Activated CD8-positive, alpha-beta memory T cell treated with anti-CD3 and anti-CD28 coated beads, Interleukin-2, amount 10 ng/mL, durations not matched to agents 7 days and 5 days (primary cell): ENCODE measurements around the gene MAN1C1. TPM values are rescaled to one million over a fixed set of nuclear protein-coding genes. Genes with fewer than 3 reads are reported as not detected.

ENCODE experiments used
- ATAC-seq: fragments of 150-1000 bp; cut with Tn5 transposase; one replicate; pipeline ENCODE4 v1.10.0; 2021; ENCODE audit warnings: moderate library complexity
- CTCF ChIA-PET: fragments of 350-600 bp; sonication (Branson Sonifier 250); formaldehyde crosslinking; loops from one replicate; lab custom pipeline; 2021; ENCODE audit warnings: antibody characterized with exemption; lab: Charles Lee
- DNase-seq: peaks from one replicate; pipeline ENCODE4 v3.0.0-alpha.2; 2020
- H3K27ac Mint-ChIP-seq: one replicate; pipeline ENCODE4 v1.8.0; 2021; ENCODE audit warnings: mild to moderate bottlenecking, mixed read lengths
- H3K27me3 Mint-ChIP-seq: one replicate; pipeline ENCODE4 v1.8.0; 2021; ENCODE audit warnings: mixed read lengths
- H3K36me3 Mint-ChIP-seq: one replicate; pipeline ENCODE4 v1.8.0; 2021; ENCODE audit warnings: mild to moderate bottlenecking, mixed read lengths
- H3K4me1 Mint-ChIP-seq: one replicate; pipeline ENCODE4 v1.8.0; 2021; ENCODE audit warnings: mixed read lengths
- H3K4me3 Mint-ChIP-seq: one replicate; pipeline ENCODE4 v1.8.0; 2021; ENCODE audit warnings: mild to moderate bottlenecking, moderate library complexity, mixed read lengths
- H3K9me3 Mint-ChIP-seq: one replicate; pipeline ENCODE4 v1.8.0; 2022; ENCODE audit warnings: low read depth, mixed read lengths
- total RNA-seq, 2 experiments: library from RNA; stranded (reverse); gene quantifications; one replicate each; pipeline ENCODE4 v1.2.3, GENCODE V29; 2021

The MAN1C1 gene
- total RNA-seq, 2 experiments from 2014 or later, result 15.5 to 20.0 TPM

DNA sequence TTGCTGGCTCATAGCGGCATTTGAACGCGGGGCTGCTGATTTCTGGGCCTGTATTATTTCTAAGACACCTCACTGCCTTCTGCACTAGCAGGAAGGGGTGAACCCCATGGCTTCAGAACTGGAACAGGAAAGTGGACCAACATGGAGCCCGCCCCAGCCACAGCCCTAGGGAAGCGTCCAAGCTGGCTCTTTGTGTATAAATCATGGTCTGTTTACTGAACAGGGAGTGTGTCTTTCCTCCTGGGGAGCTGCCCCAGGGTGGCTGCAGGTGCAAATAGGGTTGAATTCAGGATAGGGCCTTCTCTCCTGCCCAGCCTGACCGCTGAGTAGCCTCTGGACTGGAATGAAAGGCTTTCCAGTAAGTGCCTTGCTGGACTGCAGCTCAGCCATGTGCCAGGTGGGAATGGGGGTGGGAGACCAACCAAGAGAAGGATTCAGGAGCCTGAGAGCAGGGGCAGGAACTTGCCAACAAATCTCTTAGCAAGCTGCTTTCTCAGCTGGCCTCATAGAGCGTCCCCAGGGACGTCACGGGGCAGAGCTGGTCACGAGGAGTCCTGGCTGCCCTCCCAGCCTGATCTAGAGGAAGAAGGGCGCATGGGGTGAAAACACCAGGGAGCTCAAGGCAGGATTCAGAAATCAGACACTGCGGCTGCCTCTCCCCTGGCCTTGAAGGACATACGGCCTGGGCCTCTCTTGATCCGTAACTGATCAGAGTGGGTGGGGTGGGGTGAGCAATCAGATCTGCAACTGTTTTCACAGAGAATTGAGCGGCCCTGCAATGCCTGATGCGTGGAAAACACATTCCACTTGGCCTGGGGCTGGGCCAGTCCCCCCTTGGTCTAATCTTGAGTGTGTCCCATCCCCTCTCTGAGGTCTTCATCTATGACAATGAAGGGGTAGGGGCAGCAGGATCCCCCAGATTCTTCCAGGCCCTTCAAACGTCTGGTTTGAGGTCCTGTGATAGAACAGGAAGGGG is 126.9 kb downstream of the MAN1C1 start:
- Mint-ChIP-seq H3K27me3 (peaks cover 29% of the 10 kb centered on the region), H3K27ac (no peak overlapping the region), H3K4me1 (no peaks in the 10 kb centered on the region), H3K36me3 (no peaks in the 10 kb centered on the region), H3K4me3 (no peak overlapping the region), H3K9me3 (no peaks in the 10 kb centered on the region)
- CTCF ChIA-PET, result no interaction called here
- no peak for DNase-seq
- no peak for ATAC-seq

DNA sequence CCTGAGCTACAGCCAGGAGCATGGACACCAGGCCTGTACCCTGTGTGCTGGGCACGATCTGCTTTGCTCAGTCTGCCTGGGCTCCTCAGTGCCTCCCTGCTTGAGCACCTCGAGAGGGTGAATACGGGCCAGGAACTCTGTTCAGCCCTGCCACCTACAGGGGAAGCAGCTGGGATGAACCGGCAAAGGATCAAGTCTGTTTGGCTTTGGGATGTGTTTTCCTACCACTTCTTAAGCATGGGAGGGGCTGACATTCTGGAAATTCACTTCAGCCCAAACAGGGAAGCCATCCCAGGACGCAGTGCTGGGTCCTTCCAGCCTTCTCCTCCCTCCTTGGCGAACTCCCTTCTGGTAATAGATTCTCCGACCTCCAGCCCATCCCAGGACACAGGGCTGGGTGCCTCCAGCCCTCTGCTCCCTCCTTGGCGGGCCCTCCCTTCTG is 127.6 kb downstream of the MAN1C1 start:
- CTCF ChIA-PET, result no interaction called here
- no peak overlapping the region for H3K27ac Mint-ChIP-seq

DNA sequence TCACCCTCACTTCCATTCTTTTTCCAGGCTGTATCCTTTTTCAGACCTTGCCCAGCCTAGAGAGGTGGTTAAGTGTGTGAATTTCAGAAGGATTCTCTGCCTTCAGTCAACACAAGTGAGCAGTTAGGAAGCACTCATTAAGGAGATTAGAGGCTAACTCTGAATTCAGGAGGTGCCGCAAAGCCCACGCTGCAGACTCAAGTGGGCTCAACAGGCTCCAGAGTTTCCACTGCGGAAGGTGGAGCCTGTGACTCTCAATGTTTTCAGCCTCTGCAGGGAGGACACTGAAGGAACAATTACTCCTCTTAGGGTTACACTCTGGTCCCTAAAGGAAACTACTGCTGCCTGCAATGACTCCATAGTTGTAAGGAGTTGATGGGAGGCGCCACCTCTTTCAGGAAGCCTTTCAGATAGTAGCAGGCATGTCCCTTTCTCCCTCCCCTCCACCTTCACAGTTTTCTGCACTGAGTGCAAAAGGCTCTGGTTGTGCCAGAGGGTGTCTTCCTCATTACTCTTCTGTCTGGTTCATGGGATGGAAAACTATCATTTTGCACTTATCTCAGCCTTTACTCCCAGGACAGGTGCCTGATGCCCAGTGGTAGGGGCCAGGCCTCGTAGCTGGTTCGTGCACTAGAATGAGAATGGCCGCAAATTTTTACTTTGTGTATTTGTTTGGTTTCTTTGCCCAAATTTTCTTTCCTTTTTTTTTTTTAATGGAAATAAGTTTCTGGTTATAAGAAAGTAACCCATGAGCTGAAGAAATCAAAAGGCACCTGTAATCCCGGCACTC is 128.2 kb downstream of the MAN1C1 start:
- Mint-ChIP-seq H3K36me3 (no peaks in the 10 kb centered on the region), H3K27me3 (peaks cover 20% of the 10 kb centered on the region), H3K4me1 (no peaks in the 10 kb centered on the region), H3K9me3 (no peaks in the 10 kb centered on the region), H3K4me3 (no peak overlapping the region), H3K27ac (no peak overlapping the region)
- CTCF ChIA-PET, result interaction anchor here (0.7 kb wide), 1 partner anchor 122 kb away, joined by 3 read pairs; no protein-coding TSS in a partner anchor
- no peak for DNase-seq
- ATAC-seq, result no peak

More for the DNA sequence above, 127.6 kb downstream of the MAN1C1 start:
- Mint-ChIP-seq H3K4me1 (no peaks in the 10 kb centered on the region), H3K9me3 (no peaks in the 10 kb centered on the region), H3K4me3 (no peak overlapping the region), H3K36me3 (no peaks in the 10 kb centered on the region), H3K27me3 (peaks cover 24% of the 10 kb centered on the region)
- ATAC-seq (no peak), DNase-seq (no peak)

DNA sequence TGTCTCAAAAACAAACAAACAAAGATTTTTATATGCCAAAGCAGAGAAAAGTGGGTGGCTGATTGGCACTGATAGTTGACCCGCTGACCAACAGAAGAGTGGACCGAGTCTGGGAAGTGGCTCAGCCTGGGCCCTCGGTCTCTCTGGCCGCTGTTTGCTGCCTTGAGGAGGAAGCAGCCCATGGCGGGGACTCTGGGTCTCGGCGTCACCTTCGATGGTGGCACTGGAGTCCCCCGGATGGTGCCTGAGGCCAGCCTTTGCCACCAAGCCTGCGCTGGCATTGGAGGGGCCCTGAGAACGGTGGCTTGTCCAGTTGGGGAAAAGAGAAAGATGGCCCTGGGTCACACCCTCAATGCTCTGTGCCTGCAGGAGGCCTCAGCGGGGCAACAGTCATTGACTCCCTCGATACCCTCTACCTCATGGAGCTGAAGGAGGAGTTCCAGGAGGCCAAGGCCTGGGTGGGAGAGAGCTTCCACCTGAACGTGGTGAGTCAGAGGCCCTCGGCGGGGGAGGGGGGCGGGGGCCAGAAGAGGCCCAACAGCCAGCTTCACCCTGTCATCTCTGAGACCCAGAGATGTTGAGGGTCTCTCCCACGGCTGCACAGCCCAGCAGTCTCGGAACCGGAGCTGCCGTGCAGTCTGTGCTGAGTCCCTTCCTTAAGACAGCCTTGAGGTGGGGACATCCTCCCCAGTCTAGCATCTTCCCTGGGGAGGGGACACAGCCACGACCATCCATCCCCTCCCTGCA is 129.9 kb downstream of the MAN1C1 start:
- Mint-ChIP-seq H3K27me3 (peaks cover 16% of the 10 kb centered on the region), H3K4me1 (peaks cover 2% of the 10 kb centered on the region), H3K9me3 (no peaks in the 10 kb centered on the region), H3K4me3 (no peak overlapping the region), H3K27ac (no peak overlapping the region), H3K36me3 (no peaks in the 10 kb centered on the region)
- DNase-seq, result no peak
- ATAC-seq, result no peak
- CTCF ChIA-PET, result interaction anchor here (0.9 kb wide), 1 partner anchor 13 kb away, joined by 3 read pairs; no protein-coding TSS in a partner anchor

DNA sequence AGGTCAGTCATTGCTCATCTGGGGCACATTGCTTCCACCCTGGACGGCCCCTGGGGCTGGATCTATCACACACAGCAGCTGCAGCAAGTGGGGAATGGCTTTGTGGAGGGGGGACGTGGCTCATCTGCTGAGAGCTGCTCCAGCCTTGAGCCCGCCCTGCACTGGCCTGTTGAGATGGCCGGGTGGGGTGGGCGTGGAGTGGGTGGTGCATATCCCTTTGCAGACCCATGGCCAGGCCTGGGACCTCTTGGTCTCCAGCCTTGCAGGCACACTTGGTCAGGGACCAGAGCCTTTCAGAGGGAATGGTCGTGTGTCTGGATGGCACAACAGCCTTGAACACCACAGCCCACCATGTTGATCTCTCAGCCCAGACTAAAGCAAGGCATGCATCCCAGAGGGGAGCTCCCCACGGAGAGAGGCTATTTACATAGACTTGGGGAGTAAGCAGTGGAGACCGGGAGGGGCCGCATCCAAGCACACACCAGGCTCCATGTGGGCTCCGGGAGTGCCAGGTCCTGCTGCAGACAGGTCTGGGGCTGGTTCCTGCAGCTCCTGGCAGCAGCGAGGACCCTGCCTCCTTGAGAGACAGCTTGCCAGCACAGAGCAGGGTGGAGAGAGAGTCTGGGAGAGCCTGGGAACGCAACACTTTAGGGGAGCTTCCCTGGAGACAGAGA is 130.6 kb downstream of the MAN1C1 start:
- CTCF ChIA-PET, result interaction anchor here (0.9 kb wide), 1 partner anchor 14 kb away, joined by 3 read pairs; no protein-coding TSS in a partner anchor
- no peak for DNase-seq

DNA sequence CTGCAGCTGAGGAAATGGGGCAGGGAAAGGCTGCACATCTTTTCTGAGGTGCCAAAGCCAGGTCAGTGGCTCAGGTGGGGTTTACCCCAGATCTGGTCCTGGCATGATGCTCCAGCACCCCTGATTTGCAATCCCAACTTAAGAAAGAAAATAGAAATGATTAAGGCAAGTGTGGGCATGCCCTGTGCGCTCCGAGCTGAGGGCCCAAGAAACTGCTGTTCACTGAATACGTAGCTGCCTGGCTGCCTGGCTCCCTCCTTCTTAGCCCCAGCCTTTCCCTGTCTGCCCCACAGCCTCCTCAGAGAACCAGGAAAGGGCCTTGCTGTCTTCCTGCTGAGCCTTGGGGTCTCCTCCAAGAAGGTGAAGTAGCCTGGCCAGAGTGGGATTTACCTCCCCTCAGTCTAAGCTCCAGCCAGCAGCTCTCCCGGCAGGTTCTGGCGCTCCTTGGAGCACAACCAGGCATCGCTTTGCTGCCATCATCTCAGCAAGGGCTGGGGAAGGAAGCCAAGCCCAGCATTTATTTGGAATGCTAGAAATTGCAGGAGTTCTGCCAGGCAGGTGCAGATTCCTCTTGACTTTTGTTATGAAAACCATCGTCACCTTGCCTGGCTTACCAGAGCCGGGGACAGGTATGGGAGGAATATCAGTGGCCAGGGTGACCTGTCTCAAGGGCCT is 132.1 kb downstream of the MAN1C1 start:
- Mint-ChIP-seq H3K4me3 (no peak overlapping the region), H3K36me3 (no peaks in the 10 kb centered on the region), H3K4me1 (peaks cover 2% of the 10 kb centered on the region), H3K9me3 (no peaks in the 10 kb centered on the region), H3K27me3 (peaks cover 7% of the 10 kb centered on the region), H3K27ac (no peak overlapping the region)
- CTCF ChIA-PET, result no interaction called here
- ATAC-seq, result no peak
- DNase-seq, result no peak

More for the DNA sequence above, 130.6 kb downstream of the MAN1C1 start:
- peaks cover 9% of the 10 kb centered on the region for H3K27me3 Mint-ChIP-seq
- no peaks in the 10 kb centered on the region for H3K36me3 Mint-ChIP-seq
- H3K4me3 Mint-ChIP-seq, result no peak overlapping the region
- peaks cover 2% of the 10 kb centered on the region for H3K4me1 Mint-ChIP-seq
- no peak overlapping the region for H3K27ac Mint-ChIP-seq
- no peaks in the 10 kb centered on the region for H3K9me3 Mint-ChIP-seq
- no peak for ATAC-seq

DNA sequence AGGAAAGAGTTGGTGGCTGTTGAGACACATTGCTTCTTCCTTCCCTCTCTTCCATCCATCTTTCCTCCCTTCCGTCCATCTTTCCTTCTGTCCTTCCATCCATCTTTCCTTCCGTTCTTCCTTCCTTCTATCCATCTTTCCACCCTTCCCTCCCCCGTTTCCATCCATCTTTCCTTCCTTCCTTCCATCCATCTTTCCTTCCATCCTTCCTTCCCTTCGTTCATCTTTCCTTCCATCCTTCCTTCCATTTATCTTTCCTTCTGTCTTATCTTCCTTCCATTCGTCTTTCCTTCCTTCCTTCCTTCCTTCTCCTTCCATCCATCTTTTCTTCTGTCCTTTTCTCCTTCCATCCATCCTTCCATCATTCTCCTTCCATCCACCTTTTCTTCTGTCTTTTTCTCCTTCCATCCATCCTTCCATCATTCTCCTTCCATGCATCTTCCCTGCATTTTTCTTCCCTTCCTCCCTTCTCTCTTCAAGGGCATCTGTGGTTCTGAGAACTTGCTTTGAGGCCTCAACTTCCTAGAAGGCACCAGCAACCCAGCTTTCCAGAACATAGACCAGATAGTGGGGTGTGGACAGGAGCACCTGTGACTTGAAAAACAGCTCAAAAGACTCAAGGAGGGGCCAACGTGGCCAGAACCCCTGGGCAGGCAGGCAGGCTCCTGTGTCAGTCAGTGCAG is 134.5 kb downstream of the MAN1C1 start:
- ATAC-seq (no peak), DNase-seq (no peak)
- H3K27me3 Mint-ChIP-seq, result peaks cover 5% of the 10 kb centered on the region
- H3K4me3 Mint-ChIP-seq, result no peak overlapping the region
- no peaks in the 10 kb centered on the region for H3K9me3 Mint-ChIP-seq
- H3K36me3 Mint-ChIP-seq, result peaks cover 1% of the 10 kb centered on the region
- H3K4me1 Mint-ChIP-seq, result peaks cover 5% of the 10 kb centered on the region
- no peak overlapping the region for H3K27ac Mint-ChIP-seq
- CTCF ChIA-PET, result no interaction called here

- Mint-ChIP-seq H3K4me1 (peaks cover 5% of the 10 kb centered on the region), H3K36me3 (peaks cover 1% of the 10 kb centered on the region), H3K4me3 (no peak overlapping the region), H3K27me3 (peaks cover 10% of the 10 kb centered on the region), H3K9me3 (no peaks in the 10 kb centered on the region), H3K27ac (no peak overlapping the region)
- ATAC-seq (no peak), DNase-seq (no peak)
- CTCF ChIA-PET, result no interaction called here
Measured at GRCh38 chr1:25754470-25755181, 138.0 kb downstream of the MAN1C1 start.

- peaks cover 1% of the 10 kb centered on the region for H3K36me3 Mint-ChIP-seq
- H3K4me1 Mint-ChIP-seq, result peaks cover 5% of the 10 kb centered on the region
- DNase-seq (no peak), ATAC-seq (no peak)
- CTCF ChIA-PET, result no interaction called here
- H3K27me3 Mint-ChIP-seq, result peaks cover 10% of the 10 kb centered on the region
- no peak overlapping the region for H3K4me3 Mint-ChIP-seq
- H3K27ac Mint-ChIP-seq, result no peak overlapping the region
- no peaks in the 10 kb centered on the region for H3K9me3 Mint-ChIP-seq
Measured at GRCh38 chr1:25755475-25756125, 139.0 kb downstream of the MAN1C1 start.

GRCh38 chr1:25756215-25756614 is 139.6 kb downstream of the MAN1C1 start:
- no peak for ATAC-seq
- Mint-ChIP-seq H3K9me3 (no peaks in the 10 kb centered on the region), H3K36me3 (peaks cover 1% of the 10 kb centered on the region), H3K27me3 (peaks cover 5% of the 10 kb centered on the region), H3K27ac (no peak overlapping the region), H3K4me3 (no peak overlapping the region), H3K4me1 (peaks cover 3% of the 10 kb centered on the region)
- no peak for DNase-seq
- CTCF ChIA-PET, result no interaction called here
